GM21423 (cell line): ENCODE results near the gene EMSY.
"Not testable (repeated sequence)": the region's sequence is repeated elsewhere in the genome, so short reads cannot be mapped to it uniquely, and the experiment has no call there.

Source experiments
- ATAC-seq: cut with Tn5 transposase; IDR thresholded peaks from one replicate; pipeline ENCODE4 v1.9.1; 2021; ENCODE audit warnings: mild to moderate bottlenecking, moderate library complexity; ENCODE audit not compliant: unreplicated experiment

Gene EMSY

DNA sequence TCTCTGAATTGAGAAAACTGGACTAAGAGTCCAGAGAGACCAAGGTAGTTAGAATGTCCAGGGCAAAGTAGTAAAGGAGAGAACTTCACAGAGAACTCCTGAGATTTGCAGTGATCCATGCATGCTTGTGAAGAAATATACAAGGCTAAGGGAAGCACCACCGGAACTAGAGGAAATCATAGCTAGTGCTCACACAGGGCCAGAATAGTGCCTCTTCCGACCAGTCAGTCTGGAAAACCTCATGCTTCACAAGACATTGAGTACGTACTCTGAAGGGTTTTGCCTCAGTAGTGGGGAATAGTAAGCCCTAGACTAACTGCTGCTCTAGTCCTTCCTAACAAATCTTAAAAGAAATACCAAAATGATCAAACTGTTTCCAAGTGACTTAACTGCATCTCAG lies 117.7 kb downstream of the EMSY start:
- no peak for ATAC-seq

DNA sequence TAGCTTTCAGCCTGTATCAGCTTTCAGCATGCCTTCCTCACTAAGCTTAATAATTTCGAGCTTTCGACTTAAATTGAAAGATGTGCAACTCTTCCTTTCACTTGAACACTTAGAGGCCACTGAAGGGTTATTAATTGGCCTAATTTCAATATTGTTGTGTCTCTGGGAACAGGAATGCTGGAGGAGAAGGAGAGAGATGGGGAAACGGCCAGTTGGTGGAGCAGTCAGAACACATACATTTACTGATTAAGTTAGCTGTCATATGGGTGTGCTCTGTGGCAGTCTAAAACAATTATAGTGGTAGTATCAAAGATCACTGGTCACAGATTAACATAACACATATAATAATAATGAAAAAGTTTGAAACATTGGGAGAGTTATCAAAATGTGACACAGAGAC lies 119.5 kb downstream of the EMSY start:
- ATAC-seq, result no peak

DNA sequence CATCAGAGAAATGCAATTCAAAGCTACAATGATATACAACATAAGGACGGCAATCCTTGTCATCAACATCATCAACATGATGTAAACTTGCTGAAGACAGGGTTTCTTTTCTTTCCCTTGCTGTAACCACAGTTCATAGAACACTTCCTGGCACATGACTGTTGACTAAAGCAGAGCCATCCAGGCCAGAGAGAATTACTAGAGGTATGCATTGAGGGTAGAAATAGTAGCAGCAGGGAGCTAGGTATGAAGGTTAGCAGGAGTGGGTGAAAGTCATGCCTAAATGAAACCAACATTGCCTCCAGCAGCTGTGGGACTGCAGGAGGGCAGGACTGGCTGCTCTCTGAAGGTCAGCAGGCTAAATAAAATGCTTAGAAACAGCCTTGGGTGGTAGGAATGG lies 122.0 kb downstream of the EMSY start:
- ATAC-seq, result no peak

DNA sequence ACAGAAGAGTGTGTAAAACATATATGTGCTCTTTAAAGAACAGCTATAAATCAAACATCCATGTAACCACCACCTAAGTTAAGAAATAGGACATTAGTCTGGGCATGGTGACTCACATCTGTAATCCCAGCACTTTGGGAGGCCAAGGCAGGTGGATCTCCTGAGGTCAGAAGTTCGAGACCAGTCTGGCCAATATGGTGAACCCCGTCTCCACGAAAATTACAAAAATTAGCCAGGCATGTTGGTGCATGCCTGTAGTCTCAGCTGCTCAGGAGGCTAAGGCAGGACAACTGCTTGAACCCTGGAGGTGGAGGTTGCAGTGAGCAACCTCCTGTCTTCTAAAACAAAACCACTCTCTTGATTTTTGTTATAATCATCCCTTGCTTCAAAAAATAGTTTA lies 122.4 kb downstream of the EMSY start:
- ATAC-seq, result no peak

DNA sequence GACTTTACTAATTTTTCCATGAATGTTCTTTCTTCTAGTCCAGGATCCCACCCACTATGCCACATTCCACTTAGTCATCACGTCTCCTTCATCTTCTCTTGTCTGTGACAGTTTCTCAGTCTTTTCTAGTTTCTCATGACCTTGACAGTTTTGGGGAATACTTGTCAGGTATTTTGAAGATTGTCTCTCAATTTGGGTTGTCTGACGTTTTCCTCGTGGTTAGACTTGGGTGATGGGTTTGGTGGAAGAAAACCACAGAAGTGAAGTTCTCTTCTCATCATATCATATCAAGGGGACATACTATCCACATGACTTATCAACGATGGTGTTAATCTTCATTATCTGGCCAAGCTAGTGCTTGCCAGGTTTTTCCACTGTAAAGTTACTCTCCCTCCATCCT lies 123.3 kb downstream of the EMSY start:
- ATAC-seq, result no peak

DNA sequence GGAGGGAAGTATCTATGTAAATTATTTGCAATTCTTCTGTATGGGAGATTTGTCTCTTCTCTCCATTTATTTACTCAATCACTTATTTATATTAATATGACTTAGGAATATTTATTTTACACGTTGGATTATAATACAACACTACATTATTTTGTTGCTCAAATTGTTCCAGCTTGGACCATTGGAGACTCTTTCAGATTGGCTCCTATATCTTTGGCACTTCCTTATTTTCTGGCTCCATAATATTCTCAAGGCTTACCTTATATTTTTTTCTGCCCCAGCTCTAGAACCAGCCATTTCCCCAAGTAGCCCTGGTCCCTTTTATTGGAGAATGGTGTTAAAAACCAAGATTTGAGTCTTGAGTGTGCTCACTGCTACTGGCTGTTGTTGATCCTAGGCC lies 123.8 kb downstream of the EMSY start:
- no peak for ATAC-seq

DNA sequence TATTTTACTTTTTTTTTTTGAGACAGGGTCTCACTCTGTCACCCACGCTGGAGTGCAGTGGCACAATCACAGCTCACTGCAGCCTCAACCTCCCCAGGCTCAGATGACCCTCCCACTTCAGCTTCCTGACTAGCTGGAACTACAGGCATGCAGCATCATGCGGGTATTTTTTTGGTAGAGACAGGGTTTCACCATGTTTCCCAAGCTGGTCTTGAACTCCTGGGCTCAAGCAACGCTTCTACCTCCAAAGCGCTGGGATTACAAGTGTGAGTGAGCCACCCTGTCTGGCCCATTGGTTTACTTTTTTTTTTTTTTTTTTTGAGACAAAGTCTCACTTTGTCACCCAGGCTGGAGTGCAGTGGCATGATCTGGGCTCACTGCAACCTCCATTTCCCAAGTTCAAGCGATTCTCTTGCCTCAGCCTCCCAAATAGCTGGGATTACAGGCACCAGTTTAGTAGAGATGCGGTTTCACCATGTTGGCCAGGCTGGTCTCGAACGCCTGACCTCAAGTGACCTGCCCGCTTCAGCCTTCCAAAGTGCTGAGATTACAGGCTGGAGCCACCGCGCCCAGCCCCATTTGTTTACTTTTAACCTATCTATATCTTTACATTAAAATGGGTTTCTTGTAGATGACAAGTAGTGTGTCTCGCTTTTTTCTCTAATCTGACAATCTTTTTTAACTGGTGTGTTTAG lies 127.5 kb downstream of the EMSY start:
- ATAC-seq, result not testable (repeated sequence)

DNA sequence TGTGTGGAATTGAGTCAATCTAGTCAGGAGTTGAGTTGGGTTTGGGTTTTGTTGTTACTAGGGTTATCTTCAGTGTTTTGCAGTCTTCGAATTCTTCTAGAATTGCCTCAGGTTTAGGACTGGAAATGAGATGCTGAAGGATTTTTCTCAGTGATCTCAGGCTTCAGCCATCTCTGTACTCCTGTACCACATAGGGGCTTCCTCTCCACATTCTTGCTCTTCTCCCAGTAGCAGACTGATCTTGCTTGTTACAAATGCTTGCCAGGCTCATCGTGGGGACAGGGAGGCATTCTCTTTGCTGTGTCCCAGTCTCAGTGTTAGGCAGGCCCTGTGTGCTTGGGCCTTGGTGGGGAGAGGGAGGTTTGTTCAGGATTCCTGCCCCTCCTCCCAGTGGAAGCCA lies 129.6 kb downstream of the EMSY start:
- no peak for ATAC-seq

DNA sequence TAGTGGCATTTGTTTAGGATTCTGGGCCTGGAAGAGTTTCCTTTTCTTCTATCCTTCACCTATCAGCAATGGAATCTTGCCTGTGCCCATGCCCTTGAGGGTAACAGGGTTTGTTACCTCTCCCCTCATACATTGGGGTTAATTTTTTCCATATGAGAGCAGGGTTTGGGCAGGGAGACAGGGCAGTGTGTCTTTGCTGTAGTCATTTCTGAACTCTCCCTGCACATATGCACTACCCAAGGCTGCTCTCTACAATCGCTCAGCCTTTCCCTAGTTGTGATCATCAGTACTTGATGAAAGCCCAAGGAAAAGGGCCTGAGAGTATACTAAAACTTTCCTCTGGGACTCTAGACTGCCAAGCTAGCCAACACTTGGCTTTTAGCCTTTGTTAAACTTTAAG lies 130.1 kb downstream of the EMSY start:
- no peak for ATAC-seq

DNA sequence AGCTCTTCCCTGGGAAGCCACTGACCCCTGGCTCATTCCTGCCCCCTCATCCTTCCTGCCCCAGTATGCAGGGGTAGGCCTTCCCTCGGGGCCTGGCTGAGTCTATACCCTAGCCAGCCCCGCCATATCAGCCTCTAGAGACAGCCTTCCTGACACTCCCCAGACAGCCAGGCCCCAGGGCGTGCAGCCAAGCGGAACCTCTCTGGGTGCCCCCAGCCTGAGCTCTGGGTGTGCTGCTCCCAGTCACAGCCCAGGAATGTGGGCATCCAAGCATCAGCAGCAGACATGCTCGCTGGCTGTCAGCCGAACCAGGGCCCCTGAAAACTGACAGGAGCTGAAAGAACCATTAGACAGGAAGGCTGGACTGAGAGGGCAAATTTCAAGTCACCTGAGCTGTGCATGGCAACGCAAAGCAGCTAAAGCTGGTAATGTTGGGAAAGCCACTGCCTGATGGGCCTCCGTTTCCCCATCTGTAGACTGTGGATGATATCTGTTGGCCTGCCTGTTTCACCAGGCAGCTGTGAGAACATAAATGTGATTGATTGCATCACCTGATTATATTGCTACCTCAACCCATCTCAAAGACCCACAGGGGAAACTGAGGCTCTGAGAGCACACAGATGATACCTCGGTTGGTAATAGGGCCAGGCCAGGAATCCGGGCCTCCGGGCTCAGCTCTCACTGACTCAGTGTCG lies 132.6 kb downstream of the EMSY start:
- ATAC-seq, result no peak

DNA sequence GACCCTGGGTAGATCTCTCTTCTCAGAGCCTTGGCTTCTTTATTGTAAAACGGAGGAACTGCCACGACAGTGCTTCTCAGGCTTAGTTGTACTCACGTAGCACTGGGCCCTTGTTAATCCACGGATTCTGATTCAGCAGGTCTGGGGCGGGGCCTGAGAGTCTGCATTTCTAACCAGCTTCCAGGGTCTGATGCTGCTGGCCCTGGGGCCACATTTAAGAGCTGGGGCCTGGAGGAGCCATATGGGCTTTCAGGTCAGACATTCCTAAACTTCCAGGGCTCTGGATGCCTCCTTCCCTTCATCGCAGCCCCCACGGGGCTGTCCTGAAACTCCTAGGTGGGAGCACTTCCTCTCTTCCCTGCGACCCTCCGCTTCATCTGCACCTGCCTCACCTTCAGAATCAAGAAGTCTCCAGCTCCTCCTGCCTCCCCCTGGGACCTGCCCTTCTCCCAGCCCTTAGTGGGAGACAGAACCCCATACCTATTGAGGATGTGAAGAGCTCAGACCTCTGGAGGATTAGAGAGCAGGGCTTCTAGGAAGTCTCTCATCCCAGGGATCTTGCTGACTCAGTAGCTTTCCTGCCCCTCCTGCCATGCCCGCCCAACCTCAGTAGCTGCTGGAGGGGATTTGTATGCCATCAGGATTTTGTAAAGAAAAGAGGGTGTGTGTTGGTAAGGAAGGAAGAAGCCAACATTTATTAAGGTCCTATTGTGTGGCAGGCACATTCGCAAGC lies 133.3 kb downstream of the EMSY start:
- ATAC-seq, result no peak

DNA sequence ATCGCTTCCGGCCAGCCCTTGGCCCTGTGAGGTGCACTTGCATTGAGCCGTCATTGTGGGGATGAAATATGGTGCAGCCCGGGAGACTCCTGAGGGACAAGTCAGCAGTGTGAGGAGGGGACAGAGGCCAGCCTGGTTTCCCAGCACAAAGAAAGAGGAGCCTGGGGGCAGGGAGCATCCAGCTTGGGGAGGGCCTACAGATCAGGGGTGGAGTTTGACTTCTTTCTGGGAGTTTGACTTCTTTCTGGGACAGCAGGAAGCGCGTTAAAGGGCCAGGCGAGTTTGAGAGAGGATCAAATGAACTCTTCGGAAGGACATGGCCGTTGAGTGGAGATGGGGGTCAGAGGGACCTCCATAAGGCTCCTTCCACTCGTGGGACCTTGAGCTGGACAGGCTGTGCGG lies 133.8 kb downstream of the EMSY start:
- ATAC-seq, result no peak

DNA sequence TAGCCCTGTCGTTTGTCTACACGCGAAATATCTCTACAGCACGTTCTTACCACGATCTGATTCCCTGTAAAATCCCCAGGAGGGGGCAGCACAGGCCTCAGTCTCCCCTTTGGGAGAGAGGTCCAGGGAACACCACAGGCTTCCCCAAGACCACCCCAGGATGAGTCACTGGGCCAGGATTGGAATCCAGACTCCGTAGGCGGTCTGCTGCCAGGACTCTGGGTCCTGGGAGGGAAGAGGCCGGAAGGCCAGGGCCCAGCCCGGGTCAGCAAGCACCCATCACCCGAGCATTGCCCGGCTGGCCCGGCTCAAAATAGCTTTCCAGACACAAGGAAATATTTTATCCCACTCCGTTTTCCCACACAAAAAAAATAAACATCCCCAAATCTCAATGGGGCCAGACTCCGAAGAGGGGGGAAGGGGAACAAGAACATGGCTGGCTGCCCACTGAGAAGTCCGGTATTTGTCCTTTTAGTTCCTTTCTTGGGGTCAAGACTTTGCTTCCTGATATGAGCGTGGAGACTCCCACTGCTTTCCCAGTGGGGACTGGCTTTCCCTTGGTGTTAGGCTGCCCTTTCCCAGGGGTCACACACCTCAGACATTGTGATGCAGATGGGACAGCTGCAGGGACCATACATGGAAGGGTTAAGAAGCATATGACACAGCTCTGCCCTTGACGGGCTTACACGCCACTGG lies 134.4 kb downstream of the EMSY start:
- no peak for ATAC-seq

DNA sequence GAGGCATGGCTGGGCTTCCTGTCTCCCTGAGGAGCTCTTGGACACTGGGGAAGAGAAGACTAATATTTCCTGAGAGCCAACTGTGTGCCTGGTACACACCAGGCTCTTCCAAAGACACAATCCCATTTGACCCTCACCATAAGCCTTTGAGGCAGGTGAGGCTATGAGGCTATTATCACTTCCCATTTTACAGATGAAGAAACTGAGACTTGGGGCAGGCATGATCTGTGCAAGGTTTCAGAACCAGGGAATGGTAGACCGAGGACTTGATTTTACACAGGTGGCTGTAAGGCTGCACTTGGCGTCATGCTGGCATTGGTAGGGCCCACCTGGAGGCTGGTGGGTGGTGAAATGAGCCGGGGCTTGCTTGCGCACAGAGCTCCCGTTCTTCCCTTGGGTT lies 134.9 kb downstream of the EMSY start:
- no peak for ATAC-seq

DNA sequence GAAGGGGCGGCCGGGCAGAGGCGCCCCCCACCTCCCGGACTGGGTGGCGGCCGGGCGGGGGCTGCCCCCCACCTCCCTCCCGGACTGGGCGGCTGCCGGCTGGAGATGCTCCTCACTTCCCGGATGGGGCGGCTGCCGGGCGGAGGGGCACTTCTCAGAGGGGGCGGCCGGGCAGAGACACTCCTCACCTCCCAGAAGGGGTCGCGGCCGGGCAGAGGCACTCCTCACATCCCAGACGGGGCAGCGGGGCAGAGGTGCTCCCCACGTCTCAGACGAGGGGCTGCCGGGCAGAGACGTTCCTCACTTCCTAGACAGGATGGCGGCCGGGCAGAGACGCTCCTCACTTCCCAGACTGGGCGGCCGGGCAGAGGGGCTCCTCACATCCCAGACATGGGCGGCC lies 137.7 kb downstream of the EMSY start:
- not testable (repeated sequence) for ATAC-seq

DNA sequence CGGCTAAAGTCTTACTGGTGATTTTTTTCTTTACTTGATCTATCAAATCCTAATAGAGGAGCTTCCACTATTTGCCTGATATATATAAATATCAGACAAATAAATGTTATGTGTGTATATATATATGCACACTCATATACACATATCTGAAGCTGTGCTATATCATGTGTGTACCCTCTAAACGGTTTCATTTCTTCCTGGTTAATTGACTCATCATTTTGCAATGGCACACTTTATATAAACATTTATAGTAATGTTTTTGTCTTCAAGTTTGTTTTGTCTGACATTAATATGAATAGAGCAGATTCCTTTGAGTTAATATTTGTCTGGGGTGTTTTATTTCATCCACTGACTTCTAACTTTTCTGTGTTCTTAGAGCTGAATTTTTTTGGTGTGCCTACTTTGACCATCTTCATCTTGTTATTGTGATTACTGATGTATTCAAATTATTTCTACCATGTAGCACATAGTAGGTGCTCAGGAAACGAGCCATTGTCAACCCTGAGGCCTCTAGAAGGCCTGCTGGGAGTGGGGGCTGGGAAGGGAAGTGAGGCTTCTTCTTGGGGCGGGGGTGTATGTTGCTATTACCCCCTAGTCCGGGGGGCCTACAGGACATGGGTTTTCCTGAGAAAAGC lies 143.1 kb downstream of the EMSY start:
- no peak for ATAC-seq

DNA sequence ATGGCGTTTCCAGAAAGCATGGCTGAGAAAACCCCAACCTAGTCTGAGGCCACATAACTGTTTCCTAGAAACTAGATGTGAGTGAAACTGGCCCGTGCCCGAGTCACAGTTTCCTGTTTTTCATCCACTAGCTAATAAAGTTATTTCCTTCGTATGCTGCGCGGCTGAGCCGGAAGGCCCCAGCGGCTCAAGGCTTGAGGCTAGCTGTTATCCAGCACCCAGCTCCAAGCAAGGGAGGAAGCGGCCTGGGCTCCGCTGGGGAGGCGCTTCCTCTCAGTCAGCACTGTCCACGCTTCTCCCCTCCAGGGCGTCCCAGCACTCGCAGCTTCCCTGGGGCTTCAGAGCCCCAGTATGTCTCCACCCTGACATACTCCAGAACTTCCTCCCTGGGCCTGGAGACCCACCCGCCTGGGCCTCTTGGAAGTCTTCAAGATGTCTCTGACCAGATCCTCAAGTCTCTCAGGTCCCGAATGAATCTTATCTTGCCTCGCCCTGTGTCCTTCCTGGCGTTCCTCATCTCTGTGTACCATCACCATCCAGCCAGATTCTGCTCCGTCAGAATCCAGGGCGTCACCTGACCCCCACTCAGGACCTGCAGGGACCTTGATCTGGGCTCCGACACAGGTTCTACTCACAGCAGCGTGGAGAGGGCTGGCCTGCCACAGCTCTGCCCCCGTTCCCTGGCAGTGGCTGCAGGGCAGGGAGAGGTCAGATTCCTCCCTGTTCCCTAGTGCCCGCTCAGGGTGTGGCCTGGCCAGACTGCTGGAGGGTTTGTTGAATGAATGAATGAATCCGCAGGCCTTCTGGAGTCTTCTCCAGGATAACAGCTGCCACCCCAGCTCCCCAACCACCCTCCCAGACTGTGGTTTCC lies 143.9 kb downstream of the EMSY start:
- no peak for ATAC-seq

DNA sequence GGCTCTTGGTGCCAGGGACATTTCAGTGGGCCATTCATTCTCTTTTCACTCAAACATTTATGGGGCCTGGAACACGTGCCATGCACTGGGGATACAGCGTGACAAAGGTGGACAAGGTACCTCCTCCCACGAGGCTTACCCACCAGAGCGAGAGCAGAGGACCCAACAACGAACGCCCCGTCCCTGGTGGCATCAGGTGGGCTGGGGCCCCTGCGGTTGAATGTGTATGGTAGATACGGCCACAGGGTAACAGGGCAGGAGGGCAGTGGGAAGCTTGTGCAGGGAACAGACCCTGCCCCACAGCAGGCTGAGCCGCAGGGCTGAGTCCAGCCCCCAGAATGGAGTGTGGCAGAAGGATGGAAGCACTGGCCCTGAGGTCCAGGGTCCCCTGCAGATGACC lies 144.7 kb downstream of the EMSY start:
- ATAC-seq, result no peak

DNA sequence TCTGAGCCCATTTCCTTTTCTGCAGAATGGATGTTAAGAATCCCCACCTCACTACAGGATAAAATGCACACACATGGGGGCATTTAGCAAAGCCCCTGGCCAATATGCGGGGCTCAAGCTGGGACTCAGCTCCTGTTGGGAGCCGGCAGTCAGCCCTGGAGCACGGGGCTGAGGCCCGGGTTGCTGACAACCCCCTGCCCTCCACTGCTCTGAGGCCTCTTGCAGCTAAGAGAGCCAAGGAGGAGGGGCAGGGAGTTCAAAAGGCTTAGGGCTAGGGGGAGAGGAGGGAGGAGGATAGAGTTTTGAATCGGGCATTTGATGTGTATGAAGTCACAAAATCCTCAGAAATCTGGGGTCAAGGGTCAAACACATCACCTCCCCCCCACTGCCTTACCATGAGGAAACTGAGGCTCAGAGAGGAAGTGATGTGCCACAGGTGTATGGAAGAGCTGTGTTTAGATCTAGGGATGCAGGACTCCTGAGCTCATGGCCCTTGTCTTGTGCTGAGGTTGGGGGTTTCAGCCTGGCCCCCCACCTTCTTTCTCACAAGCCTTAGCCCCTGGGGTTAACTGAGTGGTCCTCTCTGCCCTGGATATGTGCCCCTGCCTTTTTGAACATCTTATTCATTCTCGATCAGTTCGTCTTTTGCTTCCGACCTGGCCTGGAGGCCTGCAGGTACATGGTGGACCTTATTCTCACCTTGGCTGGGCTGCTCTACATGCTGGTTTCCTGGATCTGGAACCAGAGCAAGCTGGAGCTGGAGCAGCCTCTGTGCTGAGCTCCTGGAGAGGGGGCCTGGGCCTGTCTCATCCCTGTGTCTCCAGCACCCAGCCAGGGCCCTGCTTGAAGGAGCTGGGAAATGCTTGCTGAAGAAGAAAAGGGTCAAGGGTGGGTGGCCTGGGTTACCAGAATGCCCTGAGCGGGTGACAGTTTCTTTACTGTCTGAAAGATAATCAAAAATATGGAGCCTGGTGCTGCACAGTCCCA lies 145.4 kb downstream of the EMSY start:
- no peak for ATAC-seq
